Neural cell (in vitro differentiated cells): ENCODE results near the gene PDE4D.

Experiments
- CTCF ChIP-seq: fragments of 450-650 bp; IDR thresholded peaks from 2 replicates; pipeline ENCODE4 v1.5.1; 2014; ENCODE audit warnings: antibody characterized with exemption, mild to moderate bottlenecking, moderate library complexity; ENCODE audit not compliant: poor library complexity, severe bottlenecking
- EP300 ChIP-seq: fragments of 450-650 bp; conservative IDR thresholded peaks from 2 replicates; pipeline ENCODE4 v1.6.1; 2014; ENCODE audit warnings: antibody characterized with exemption, mild to moderate bottlenecking, moderate library complexity; ENCODE audit not compliant: poor library complexity, severe bottlenecking
- EZH2 ChIP-seq: fragments of 200-600, 300-800 bp; shearing (Covaris generic), sonication (generic); IDR thresholded peaks from 2 replicates; pipeline ENCODE4 v1.6.1; 2014; ENCODE audit warnings: antibody characterized with exemption, low read length, borderline replicate concordance, mild to moderate bottlenecking; ENCODE audit not compliant: insufficient read depth, poor library complexity, severe bottlenecking
- POLR2AphosphoS5 ChIP-seq: IDR thresholded peaks from 2 replicates; pipeline ENCODE4 v1.6.1; 2012
- RAD21 ChIP-seq: fragments of 450-650 bp; conservative IDR thresholded peaks from 2 replicates; pipeline ENCODE4 v1.6.1; 2014; ENCODE audit warnings: antibody characterized with exemption, mild to moderate bottlenecking, moderate library complexity
- REST ChIP-seq: IDR thresholded peaks from 2 replicates; pipeline ENCODE4 v1.6.1; 2012; ENCODE audit warnings: borderline replicate concordance
- SMC3 ChIP-seq: fragments of 450-650 bp; conservative IDR thresholded peaks from 2 replicates; pipeline ENCODE4 v1.6.1; 2014; ENCODE audit warnings: antibody characterized with exemption, mild to moderate bottlenecking, moderate library complexity; ENCODE audit not compliant: poor library complexity
- TAF1 ChIP-seq: IDR thresholded peaks from 2 replicates; pipeline ENCODE4 v1.6.1; 2012; ENCODE audit warnings: low read depth

- TF ChIP-seq CTCF: no peak
- TF ChIP-seq REST: no peak
- TF ChIP-seq EZH2: no peak
- no peak for TF ChIP-seq POLR2AphosphoS5
- TF ChIP-seq SMC3: no peak
- no peak for TF ChIP-seq RAD21
- TF ChIP-seq TAF1: no peak
- no peak for TF ChIP-seq EP300
Measured at GRCh38 chr5:59720063-59720462, 173.5 kb downstream of the PDE4D start.
